NAMALWA (cell line): ENCODE results near the gene PROKR2.

ENCODE experiments used
- DNase-seq: peaks from one replicate; pipeline ENCODE4 v3.0.0-alpha.2; 2015; ENCODE audit warnings: low spot score

Gene PROKR2

DNA sequence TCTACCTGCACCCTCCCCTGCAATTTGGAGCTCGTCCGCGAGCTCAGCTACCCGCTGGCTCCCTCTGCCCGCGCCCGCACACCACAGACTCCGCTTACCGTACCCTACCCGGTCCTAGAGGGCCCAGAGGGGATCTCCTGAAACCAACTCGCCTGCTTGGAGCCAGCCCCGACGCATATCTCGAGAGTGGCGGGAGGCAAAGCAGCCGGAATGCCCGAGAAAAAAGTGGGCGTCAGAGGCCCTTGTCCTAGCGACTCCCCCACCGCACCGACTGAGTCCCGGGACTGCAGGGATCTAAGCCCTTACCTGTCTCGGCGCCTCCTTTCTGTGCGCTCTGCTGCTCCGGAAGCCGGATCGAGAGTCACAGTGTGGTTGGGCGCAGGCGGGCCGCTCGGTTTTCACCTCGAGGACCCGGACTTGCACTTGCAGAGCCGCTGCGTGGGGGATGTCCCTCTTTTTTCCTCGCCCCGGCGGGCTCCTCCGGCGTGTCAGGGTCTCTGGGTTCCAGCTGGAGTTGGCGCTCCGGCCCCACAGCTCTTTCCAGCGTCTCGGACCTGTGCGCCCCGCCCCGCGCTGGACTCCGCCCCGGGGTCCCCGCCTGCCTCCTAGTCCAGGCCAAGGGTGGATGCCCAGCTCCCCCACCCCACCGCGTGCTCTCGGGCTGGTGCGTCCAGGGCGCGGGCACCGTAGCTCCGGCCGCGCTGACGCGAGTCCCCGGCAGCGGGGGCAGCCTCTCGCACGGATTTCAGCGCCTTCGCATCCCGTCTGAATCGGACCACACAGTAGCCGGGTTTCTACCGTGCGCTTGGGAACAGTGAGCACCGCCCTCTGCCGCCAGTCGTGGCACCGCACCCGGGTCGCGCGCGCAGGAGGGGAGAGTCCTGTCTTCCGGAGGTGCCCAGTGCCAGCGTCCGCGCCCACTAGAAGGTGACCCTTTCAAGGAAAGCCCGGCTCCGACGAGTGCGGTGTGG, at the start of gene PROKR2:
Gene PROKR2 (minus strand): TSS at position 767 of the 971 bp plus-strand sequence. CDS start 2,585 bp downstream, outside the sequence.
- no peak for DNase-seq

DNA sequence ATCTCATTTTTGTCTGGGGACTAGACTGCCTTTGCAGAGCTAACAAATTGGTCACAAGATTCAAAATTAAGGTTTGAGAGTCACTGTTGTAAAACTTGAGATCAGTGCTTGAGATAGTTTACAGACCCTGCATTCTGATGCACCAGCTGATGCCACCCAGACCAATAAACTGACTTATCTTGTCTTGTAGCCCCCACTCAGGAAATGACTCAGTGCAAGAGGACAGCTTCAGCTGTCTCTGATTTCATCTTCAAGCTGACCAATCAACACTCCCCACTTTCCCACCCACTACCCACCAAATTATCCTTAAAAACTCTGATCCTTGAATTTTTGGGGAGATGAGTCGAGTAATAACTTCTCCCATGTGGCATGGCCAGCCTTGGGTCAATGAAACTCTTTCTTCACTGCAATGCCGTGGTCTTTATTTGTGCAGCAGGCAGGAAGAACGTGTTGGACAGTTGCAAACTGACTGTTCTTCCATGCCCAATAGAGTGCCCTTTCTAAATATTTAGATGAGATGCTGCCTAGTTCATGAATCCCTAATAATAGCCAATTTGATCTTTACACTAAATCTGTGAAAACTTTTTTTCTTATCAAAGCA, 48.3 kb upstream of the PROKR2 start:
- no peak for DNase-seq

DNA sequence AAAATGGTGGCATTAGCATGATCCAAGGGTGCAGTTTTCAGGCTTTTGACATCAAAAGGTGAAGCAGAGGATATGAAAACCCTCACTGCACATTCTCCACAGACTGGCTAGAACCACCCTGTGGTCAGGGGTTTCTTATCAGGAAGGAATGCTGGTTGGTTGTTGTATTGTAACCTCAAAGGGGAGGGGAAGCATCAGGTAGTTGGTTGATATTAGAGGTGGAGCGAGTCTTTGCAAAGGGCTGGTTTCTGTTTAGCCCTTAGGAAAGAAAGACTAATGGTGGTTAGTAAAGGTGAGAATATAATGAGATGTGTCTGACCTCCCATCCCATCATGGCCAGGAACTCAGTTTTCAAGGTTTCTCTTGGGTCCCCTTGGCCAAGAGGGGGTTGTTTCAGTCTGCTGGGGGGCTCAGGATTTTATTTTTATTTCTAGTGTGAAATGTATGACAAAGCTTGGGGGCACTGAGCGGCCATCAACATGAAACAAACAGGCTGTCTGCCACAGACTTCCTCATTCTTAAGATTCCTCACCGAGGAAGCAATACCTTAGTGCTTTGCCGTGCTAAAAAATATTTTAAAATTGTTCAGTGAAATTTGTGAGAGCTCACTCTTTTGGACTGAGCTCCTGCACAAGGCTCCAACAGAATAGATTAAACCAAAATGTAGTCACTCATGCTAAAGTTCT, 47.5 kb upstream of the PROKR2 start:
- no peak for DNase-seq

DNA sequence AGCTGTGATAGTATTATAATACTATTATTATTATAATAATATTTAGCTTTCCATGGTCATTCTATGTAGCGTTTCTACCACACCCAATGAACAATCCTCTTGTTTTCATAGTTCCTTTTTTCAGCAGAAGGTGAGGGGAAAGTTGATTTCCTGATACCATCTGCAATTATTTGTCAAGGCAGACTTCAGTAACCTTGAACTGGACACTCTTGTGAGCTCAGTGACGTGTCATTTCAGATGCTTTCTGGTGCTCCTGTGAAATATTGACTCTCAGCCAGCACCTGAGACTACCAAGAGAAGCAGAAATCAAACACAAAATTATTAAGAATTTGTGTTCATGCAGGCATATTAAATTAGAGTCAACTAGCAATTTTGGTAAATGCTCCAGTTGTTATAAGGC, 46.0 kb upstream of the PROKR2 start:
- no peak for DNase-seq

DNA sequence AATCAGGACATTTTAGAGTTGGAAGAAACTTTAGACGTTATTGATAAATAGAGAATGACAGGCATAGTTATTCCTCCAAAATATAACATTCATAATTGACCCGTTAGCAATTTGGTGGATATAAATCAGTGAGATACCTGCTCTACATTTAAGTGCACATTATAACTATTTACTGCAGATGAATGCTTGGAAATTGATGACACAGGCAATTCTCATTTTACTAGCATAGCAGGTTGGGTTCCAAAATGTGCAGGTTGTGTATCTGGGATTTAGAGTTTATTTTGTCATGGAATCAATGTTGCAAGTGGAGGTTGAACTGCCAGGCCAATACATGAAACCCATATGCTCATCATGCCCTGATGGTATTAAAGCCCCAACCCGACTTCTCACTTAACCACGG, 44.4 kb upstream of the PROKR2 start:
- DNase-seq, result no peak

DNA sequence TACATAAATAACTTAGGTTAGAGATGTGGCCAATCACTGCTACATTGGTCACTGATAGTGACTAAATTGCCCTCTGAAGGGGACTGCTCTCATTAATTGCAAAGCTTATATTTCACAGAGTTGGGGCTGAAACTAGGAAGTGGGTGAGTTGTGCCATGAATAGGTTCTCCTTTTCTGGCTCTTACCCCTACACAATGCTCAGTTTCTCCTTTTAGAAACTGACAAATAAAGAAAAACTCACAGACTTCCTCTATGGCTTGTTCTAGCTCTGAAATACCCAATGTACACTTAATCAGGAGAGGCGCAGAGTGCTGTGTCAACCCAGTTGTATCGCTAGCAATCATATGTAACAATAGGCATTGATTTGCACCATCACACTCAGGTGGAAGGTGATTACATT, 41.2 kb upstream of the PROKR2 start:
- DNase-seq, result no peak

DNA sequence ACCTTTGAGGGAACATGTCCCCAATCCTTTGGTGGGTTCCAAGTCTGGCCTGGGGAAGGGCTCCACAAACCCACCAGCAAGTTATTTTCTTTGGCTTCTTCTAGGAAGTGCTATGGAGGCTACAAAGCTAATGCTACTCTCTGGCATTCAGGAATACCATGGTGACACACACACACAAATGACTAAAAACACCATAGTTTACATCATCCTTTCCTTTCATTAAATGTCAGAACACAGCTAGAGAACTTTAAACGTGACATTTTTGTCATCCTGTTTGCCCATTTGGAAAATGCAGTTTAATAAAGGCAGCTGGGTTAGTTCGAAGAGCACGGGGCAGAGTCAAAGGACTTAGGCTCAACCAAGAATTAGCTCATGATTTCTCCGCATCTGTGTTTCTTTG, 40.2 kb upstream of the PROKR2 start:
- DNase-seq, result no peak

DNA sequence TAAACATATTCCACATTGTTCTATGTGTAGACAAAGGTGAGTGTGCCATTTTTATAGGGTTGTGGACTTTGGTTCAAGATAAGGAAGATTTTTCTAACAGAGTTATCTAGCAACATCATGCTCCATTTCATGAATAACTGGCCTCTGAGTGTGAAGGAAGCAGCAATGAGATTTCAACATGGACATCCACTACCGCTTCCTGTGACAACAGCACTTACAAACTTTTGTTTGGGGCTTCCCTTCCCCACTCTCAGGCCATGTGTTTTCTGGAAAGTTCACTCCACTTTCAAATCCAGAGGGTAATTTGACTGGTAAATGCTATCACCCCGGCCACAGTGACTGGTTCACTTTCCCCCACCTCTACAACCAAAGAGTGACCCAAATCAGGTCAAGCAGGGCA, 38.1 kb upstream of the PROKR2 start:
- no peak for DNase-seq

DNA sequence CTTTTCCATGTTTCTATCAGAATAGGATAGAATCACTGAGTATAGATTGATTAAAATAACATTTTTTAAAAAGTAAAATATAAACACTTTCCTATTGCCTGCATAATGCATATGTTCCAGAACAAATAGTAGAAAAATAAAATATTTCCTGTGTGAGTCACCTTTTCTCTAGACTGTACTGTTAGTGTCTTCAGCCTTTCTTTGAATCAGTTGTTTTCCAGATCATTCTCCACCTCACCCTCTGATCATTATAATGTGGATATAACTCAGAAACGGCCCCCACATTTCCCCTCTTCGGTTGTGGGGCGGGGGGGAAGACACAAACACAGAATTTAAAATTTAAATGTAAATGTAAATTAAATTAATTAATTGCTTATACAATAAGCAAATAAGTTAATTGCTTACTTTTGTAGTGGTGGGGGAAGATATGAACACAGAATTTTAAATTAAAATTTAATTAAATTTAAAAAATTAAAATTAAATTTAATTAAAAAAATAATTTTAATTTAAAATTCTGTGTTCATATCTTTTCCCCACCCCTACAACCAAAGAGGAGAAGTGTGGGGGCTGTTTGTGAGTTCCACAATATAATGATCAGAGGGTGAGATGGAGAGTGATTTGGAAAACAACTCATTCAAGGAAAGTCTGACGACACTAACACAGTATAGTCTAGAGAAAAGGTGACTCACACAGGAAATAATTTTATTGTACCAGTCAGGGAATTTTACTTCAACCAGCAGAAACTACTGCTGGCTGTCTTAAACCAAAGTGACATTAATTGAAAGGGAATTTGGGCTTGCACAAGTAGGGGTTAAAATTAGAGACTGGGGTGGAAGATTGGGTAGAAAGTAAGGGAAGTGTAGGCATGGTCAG, 37.1 kb upstream of the PROKR2 start:
- DNase-seq, result no peak

DNA sequence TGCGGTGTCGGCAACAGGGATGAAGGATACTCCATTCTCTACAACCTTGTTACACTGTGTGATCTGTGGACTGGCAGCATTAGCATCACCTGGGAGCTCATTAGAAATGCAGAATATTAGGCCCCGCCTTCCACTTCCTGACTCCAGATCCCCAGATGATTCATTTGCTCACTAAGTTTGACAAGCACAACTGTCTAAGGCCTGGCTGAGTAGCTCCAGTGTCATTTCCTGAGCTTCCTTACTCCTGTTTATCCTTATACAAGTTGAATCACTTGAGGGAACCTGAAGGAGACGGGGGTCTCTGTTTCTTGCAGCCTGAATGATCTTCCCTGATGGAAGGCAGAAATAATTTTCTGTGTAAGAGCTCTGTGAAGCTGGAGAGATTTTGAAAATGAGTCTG, 32.7 kb upstream of the PROKR2 start:
- DNase-seq, result no peak

DNA sequence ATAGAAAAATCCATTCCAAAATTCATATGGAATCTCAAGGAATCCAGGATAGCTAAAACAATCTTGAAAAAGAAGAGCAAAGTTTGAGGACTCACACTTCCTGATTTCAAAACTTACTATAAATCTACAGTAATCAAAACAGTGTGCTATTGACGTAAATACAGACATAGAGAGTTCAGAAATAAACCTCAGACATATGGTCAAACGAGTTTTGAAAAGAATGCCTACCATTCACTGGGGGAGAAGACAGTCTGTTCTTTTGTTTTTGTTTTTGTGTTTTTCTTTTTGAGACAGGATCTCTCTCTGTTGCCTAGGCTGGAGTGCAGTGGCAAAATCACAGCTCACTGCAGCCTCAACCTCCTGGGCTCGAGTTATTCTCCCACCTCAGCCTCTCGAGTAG, 25.3 kb upstream of the PROKR2 start:
- DNase-seq, result no peak

DNA sequence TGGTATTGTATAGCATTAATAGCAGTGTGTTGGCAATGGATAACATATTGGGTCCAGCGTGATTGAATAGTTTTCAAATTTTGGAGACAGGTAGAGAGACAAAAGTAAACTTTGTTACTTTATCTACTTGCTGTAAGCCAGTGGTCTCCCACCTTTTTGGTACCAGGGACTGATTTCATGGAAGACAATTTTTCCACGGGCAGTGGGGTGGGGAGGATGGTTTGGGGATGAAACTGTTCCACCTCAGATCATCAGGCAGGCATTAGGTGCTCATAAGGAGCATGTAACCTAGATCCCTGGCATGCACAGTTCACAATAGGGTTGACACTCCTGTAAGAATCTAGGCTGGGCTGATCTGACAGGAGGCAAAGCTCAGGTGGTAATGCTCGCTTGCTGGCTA, 14.6 kb upstream of the PROKR2 start:
- DNase-seq, result no peak

DNA sequence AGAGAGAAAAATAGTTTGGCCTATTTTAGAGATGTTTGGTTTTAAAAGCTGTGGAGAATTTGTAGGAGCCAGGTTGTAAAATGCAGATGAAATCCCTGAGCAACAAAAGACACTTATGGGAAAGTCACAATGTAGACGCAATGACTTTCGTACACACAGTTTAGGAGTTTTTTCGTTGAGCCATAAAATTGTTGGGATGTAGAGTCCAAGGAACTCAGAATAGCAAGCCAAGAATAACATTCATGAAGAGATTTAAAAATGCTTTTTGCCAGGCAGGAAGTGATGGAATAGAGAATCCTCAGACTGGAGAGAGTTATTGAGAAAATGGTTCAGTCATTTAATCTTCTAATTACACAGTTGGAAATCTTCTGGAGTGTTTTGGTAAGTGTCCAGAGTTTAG, 11.5 kb upstream of the PROKR2 start:
- no peak for DNase-seq

DNA sequence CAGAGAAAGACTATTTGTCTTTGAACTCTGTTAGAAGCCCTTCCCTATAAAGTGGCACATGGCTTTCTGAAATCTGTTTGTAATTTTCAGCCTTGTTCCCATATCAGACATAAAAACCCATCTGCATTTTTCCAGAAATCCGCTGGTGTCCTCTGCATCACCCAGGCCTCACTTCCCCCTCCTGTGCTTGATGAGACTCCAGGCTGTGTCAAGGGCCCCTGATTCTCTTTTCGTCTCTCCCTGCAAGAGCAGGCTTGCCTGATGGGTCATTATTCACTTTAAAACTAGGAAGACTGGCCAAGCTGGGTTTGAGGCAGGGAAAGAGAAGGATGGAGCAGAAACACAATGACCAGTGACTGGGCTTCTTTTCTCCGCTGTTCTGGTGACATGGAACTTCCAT, 10.6 kb upstream of the PROKR2 start:
- no peak for DNase-seq

DNA sequence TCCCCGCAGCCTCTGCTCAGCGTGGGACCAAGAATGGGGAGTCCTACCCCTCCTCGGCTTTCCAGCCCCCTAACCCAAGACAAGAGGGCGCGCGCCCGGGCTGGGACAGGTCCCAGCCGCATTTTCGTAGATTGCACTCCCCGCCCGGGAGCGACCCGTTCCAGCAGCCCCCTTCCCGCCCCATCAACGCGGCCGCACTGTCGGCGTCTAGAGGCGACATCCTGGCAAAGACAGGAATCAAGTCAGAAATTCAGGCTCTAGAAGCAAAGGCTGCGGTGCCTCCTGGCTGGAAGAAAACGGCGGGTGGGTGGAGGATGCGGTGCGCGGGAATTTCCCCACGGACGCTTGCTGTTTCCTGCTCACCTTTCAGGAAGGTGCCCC, 957 bp downstream of the PROKR2 start:
- no peak for DNase-seq

DNA sequence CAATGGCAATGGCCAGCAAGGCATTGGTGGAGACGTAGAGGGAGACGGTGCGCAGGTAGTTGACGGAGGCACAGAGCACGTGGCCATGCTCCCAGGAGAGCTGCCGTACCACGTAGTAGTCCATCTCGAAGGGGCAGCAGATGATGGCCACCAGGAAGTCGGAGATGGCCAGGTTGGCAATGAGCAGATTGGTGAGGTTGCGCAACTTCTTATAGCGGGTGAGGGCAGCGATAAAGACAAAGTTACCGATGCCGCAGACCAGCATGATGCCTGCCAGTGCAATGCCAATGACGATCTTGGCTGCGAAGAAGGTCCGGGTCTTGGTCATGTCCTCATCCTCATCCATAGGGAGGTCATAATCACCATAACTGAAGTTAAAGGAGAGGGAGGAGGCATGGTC, 2.8 kb downstream of the PROKR2 start:
- DNase-seq, result no peak

DNA sequence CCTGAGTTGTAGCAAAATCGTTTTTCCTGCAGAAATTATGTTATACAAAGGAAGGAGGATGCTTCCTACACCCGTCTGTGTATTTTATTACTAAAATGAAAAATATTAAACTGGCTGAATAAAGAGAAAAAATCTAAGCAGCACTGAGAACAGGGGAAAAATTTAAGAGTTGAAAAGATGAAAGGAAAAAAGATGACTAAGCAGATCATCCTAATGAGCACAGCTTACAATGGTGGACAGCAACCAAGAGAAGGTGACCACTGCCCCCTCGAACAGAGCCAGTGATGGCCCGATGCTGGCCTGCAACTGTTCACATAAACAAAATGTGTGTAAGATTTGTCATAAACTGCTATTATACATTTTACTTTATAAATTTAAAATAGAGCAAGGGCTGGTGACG, 4.2 kb downstream of the PROKR2 start:
- DNase-seq, result no peak

DNA sequence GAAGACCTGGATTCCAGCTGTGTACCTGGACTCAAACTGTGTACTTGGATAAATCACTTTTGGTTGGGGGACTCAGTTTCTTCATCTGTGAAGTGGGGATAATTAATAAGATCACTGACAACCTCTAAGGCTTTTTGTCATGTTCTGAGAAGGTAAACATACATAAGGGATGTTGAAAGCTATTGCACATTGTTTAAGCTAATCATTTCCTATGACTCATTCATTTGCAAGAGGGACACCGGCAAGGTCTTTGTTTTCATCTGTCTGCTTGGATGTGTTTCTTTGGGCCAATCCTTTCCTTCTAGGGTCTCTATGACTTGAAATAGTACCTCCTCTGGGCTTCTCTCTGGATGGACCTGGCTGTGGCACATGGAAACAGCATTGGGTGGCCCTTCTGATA, 6.8 kb downstream of the PROKR2 start:
- DNase-seq, result no peak

DNA sequence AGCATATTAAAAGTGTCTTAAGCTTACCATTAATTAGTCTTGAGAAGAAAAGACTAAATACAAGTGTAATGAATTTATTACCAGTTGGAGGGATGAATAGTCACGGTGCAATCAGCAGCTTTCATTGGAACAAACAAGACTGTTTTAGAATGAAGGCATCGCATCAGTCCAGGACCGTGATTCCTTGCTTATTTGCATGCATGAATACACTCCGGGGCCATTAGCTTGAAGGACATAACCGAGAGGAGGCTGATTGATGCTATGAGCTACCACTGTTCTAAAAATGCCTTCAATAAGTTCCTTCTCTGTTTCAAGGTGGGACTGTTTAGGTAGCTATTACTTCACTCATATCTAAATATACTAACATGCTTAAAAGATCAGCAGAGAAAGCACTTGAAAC, 17.9 kb downstream of the PROKR2 start:
- no peak for DNase-seq

DNA sequence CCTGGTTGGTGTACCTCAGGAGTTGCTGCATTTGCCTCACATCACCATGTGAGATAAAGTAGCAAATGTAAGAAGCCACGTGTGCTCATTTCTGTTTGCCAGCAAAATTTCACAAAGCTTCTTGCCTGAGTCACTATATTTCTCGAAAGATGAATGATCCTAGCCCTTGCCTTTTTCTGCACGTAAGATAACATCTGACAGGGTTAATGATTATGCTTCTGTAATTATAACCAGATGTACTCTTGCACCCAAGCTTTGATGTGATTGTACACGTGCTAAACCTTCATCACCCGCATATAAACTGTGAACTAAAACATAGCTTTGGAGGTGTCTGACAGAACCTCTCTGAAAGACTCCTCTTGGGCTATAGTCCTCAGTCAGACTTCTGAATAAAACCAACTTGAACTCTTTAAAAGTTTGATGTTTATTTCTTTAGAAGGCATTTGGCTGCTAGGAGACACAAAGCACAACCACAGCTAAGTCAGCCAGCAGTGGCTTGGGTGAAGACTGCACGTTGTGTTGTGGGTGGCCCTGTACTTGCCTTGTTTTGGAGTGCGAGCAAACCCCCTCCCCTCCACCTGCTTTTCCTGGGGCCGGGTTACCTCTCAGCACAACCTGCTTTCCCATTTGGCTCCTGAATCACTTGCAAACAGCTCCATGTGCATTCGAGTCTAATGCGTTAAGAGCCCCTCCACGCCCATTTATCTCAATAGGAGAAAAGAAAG, 19.3 kb downstream of the PROKR2 start:
- no peak for DNase-seq

DNA sequence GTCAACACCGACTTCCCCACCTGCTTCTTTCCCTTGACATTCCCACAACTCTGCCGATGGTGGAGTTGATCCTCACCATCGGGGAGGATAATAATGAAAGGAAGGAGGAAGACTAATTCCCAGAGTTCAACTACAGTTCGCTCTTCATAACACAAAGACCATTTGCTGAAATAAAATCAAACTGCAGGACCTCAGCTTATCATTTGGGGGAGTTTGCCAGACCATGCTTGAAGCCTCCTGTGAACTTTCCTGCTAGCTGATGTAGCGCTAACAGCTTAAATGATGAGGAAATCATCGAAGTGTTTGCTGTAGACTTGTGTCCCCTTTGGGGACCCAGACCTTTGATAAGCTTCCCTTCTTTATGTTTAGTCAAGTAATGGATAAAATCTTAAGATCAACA, 26.2 kb downstream of the PROKR2 start:
- DNase-seq, result no peak
